Thyroid gland (tissue), 4 donors: ENCODE measurements around the gene ZNF98.
A peak's percentile ranks its signal among the peaks of the same experiment; 100 is the strongest.

Experiments
- POLR2A ChIP-seq, 2 donors: fragments of 450-650 bp; IDR thresholded peaks; one replicate each; pipeline ENCODE4 v1.6.1; 2017; ENCODE audit warnings: antibody characterized with exemption in 2 of 2, mild to moderate bottlenecking in 2 of 2, moderate library complexity in 1 of 2
- TF ChIP-seq, protein P1 (sequence below), 6 experiments: fragments of 200-600 bp in 3 of 6; fragments of 450-650 bp in 3 of 6; sonication (generic) in 3 of 6; IDR thresholded peaks; one replicate each; pipeline ENCODE4 v1.5.1; 2016 to 2019; ENCODE audit warnings: antibody characterized with exemption in 6 of 6, mild to moderate bottlenecking in 2 of 6, inconsistent platforms in 1 of 6, moderate library complexity in 1 of 6

- TF ChIP-seq, protein P1, sequence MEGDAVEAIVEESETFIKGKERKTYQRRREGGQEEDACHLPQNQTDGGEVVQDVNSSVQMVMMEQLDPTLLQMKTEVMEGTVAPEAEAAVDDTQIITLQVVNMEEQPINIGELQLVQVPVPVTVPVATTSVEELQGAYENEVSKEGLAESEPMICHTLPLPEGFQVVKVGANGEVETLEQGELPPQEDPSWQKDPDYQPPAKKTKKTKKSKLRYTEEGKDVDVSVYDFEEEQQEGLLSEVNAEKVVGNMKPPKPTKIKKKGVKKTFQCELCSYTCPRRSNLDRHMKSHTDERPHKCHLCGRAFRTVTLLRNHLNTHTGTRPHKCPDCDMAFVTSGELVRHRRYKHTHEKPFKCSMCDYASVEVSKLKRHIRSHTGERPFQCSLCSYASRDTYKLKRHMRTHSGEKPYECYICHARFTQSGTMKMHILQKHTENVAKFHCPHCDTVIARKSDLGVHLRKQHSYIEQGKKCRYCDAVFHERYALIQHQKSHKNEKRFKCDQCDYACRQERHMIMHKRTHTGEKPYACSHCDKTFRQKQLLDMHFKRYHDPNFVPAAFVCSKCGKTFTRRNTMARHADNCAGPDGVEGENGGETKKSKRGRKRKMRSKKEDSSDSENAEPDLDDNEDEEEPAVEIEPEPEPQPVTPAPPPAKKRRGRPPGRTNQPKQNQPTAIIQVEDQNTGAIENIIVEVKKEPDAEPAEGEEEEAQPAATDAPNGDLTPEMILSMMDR (IDR thresholded peaks at IDR 0.05): no peak
- TF ChIP-seq POLR2A (IDR thresholded peaks at IDR 0.05): peak in 1 of 2 donors; percentile 49
Observed at GRCh38 chr19:22427547-22427946, 5.4 kb upstream of the ZNF98 start.
